Activated T-cell treated with anti-CD3 and anti-CD28 coated beads for 4 hours (primary cell): Measurements from ENCODE around the gene TMX2.
"Not testable (repeated sequence)": the region's sequence is repeated elsewhere in the genome, so short reads cannot be mapped to it uniquely, and the experiment has no call there.

Experiments
- DNase-seq: peaks from one replicate; pipeline ENCODE4 v3.0.0-alpha.2; 2020

The TMX2 gene

DNA sequence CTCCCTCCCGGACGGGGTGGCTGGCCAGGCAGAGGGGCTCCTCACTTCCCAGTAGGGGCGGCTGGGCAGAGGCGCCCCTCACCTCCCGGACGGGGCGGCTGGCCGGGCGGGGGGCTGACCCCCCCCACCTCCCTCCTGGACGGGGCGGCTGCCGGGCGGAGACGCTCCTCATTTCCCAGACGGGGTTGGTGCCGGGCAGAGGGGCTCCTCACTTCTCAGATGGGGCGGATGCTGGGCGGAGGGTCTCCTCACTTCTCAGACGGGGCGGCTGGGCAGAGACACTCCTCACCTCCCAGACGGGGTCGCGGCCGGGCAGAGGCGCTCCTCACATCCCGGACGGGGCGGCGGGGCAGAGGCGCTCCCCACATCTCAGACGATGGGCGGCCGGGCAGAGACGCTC, 4.3 kb downstream of the TMX2 start:
- not testable (repeated sequence) for DNase-seq

DNA sequence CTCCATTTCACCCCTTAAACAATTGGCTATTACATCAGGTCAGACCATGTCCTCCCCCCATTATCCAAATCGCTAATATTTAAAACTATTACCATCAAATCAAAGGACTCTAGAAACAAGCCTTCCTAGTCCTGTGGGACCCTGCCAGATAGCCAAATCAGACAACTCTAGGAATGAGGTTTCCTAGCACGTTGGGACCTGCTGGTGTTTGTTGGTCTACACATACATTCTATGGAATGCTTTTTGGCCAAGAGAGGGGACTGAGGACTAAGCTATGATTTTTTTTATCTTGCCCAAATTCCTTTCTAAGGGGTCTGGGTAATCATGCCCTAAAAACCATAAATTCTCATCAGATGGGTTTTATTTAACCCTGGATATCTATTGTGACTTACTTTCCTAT, 14.8 kb downstream of the TMX2 start:
- DNase-seq, result no peak

DNA sequence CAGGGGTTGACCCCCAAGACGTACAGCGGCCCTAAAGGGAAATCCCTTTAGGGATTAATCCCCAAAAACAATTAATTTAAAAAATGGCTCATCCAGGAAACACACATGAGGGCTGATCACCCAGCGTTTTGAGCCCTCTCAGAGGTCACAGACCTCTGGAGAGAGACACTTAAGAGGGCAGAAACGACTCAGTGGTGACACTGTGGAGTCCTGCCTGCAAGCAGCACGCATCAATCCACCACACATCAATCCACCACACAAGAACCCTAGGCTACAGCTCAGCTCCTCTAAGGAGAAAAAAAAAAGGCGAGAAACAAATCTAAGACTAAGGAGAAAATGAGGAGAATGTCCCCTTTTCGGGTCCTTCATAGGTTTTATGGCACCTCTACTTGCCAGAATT, 16.4 kb downstream of the TMX2 start:
- DNase-seq, result no peak

DNA sequence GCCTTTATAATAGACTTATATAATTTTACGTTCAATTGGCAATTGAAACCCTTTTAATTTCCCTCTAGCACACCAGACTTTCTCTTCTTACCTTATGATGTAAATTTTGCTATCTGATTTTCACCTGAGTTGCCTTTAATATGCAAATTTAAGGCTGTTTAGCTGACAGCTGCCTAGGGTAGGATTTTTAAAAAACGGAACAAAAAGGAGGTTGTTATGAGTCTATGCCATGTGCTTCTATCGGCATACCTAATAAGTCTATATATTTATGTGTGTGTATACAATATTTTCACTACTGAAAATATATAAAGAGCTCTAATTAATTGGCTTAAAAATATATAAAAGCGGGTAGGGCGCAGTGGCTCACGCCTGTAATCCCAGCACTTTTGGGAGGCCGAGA, 17.1 kb downstream of the TMX2 start:
- no peak for DNase-seq

DNA sequence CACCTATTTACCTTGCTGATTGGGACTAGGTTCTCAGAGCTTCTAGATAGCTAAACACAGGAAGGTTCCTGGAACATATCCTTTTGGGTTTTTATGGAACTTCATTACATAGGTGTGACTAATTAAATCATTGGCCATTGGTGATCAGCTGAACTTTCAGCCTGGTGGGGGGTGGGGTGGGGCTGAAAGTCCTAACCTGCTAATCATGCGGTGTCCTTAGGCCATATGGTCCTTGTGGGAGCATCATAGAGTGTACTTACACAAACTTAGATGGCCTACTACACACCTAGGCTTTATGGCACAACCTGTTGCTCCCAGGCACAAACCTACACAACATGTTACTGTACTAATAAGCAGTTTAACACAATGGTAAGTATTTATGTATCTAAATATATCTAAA, 20.3 kb downstream of the TMX2 start:
- DNase-seq, result no peak

DNA sequence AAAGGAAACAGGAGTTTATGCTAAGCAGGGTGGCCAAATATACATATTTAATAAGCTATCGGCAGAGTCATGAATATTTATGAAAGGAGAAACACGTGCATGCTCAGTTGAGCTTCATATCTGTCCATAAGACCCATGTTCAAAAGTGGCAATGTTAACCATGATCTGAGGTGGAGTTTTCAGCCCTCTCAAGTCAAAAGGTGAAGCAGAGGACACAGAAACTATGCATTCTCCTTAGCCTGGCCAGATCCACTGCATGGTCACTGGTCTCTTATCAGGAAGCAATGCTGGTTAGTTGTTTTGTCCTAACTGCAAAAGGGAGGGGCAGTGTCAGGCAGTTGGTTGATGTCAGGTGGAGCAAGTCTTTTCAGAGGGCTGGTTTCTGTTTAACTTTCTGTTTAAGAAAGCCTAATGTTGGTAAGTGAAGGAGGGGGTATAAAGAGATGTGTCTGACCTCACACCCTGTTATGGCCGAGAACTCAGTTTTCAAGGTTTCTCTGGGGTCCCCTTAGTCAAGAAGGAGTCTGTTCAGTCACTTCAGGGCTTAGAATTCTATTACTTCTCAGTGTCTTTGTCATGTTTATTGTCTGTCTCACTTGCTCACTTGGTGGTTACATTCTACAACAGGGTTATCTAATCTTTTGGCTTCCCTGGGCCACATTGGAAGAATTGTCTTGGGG, 23.4 kb downstream of the TMX2 start:
- DNase-seq, result no peak

DNA sequence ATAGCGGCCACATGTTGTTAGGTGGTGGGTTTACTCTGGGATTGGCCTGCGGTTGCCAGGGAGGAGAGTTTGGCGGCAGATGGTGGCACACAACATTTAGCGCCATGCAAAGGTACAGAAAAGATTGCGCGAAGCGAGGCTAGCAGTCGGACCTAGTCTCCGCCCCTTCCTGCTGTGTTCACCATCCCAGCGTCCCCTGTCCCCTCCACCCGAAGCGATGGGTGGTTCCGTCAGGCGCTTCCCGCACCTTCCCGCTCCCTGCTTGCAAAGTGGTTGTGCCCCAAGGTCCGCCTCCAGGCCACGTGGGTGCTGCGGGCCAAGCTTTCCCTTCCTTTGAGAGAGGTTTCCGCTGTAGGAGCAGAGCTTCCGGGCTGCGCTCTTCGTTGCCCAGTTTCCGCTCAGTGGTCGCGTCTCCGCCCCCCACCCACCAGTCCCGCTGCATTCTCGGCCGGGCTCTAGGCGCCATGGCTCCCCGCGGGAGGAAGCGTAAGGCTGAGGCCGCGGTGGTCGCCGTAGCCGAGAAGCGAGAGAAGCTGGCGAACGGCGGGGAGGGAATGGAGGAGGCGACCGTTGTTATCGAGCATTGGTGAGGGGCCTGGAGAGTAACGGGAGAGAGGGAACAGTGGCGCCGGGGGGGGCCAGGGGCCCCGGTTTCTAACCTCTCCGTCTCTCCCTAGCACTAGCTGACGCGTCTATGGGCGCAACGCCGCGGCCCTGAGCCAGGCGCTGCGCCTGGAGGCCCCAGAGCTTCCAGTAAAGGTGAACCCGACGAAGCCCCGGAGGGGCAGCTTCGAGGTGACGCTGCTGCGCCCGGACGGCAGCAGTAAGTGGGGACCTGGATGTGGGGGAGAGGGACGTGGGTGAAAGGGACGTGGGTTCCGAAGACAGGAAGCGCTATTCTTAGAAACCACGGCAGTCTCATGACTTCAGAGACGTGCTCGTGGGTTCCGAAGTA, 29.0 kb downstream of the TMX2 start, which contains the start of gene SELENOH:
Gene SELENOH, plus strand, starts transcription at position 360 of the 955 bp plus-strand sequence. Its CDS starts 105 bp downstream, at position 465.
- DNase-seq, result peak; percentile 85

DNA sequence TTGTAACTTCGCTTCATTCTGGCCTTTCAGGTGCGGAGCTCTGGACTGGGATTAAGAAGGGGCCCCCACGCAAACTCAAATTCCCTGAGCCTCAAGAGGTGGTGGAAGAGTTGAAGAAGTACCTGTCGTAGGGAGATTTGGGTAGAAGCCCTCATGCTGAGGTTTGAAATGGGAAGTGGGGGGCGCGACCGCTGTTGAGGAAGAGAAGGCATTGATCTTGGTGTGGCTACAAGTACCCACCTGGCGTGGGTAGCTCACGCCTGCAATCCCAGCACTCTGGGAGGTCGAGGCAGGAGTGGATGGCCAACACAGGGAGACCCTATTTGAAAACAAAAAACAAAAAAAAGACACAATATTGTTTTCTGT, 29.7 kb downstream of the TMX2 start:
- DNase-seq, result no peak

DNA sequence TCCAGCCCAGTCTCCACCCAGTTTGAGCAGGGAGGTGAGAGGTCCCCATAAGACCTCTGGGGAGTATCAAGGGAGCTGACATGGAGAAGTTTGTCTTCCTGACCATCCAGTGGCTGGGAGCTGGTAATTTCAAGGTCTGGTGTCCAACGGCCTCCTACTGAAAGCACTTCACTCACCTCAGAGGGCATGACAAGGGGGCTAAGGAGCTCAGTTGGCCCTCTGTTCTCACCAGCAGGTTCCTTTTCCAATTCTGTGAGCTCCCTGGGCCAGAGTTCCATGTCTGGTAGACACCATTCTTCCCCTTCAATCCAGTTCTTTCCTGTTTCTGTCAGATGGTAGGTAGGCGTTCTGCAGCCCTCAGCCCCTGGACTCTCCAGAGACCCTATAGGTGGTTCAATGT, 32.0 kb downstream of the TMX2 start:
- DNase-seq, result no peak

DNA sequence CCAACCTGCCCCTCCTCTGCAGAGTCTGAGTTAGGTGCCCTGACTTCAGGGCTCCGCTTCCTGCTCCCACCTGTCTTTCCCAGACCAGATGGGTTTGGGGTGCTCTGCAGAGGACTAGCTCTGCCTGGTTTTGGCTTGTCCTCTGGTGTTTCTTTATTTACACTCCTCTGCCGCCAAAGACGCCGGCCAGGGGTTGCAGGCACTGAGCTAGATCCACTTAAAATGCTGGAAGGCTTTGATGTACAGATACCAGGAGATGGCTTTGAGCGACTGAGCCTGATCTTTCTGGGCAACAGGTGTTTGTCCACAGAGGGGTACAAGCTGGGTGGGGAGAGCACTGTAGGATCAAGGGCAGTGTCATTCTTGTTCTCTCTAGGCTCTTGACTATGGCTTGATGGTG, 32.8 kb downstream of the TMX2 start:
- no peak for DNase-seq

DNA sequence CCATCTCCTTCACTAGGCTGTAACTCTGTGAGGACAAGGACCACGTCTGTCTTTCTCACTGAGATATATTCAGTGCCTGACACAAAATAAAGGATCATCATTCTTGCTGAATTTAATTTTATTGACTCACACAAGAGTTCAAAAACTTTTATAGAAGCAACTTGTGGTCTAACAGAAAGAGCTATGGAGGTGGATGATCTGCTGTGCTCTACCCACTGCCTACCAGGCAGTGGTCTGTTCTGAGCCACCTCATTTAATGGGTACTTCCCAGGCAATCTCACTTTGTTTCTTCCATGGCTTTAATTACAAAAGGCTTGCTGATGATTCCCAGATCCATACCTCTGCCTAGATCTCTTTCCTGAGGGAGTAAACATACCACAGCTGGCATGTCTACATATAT, 34.5 kb downstream of the TMX2 start:
- DNase-seq, result no peak

DNA sequence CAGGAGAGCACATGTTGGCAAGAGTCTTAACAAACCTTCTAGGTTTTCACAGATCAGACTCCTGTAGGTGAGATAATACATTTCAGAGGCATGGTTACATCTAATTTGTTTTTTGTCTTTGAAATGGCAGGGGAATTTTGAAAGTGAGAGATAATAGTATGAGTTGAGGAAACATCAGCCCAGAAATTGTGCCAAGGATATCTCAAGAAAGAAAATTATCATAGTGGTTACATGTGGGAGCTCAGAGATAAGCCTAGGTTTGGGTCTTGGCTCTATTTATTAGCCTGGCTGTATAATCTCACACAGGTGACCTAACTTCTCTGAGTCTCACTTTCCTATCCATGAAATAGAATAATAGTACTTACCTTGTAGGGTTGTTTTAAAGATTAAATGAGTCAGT, 38.8 kb downstream of the TMX2 start:
- no peak for DNase-seq

DNA sequence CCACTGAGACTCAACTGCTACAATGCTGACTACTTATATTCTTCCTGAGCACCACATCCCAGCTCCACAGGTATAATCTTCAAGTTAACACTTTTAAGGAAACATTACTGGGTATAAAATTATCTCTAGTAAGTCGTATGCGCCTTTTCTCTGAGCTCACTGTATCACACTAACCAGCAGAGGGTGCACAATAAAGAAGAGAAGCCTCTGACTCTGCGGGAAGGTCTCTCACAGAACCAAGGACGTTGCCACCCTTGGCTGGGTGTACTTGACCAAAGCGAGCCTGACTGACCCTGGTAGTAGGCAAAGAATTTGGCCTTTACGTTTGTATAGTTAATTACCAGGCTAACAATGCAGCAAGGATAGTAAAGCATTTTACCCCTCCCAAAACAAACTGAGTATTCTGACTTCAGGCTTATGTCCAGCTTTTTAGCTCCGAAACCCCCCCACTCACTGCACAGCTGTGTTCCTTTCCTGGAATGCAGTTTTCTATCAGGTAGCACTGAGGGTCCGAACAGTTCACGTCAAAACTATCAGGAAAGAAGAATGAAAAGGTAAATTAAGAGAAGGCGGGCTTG, 39.4 kb downstream of the TMX2 start, which contains the start of gene BTBD18:
Gene BTBD18, minus strand, starts transcription at position 144 of the 578 bp plus-strand sequence. CDS start 631 bp downstream, outside the sequence.
- no peak for DNase-seq

DNA sequence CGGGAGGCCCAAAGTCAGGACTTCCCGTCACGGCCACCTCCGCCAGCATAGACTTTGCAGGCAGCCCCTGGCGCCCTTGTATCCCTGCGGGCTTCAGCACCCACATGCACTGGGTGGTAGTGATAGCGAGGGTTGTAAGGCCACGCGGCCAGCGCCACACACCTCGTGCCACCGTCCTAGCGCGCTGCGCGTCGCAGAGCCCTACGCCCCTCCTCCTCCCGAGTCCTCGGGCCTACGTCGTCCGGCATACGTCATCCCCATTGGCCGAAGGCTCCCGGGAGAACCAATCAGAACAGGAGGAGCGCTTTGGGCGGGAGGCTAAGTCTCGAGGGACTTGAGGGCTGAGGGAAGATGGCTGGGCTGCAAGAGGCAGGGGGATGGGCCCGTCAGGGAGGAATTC, 40.6 kb downstream of the TMX2 start:
- DNase-seq, result no peak

DNA sequence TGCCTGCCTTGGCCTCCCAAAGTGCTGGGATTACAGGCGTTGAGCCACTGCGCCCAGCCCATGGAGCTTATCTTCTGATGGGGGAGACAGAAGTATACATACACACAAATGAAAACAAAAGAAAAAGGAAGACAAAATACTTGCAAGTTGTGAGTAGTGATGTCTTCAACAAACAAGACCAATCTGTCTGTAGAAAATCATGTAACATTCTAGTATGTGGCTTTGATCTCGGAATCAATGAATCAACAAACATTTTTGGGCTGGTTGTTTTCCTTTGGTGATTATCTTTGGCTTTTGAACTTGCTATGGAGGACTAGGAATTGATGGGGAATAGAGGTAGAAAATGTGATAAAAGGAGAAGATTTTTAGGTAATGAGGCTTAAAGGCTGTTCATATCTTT, 45.8 kb downstream of the TMX2 start:
- DNase-seq, result no peak

DNA sequence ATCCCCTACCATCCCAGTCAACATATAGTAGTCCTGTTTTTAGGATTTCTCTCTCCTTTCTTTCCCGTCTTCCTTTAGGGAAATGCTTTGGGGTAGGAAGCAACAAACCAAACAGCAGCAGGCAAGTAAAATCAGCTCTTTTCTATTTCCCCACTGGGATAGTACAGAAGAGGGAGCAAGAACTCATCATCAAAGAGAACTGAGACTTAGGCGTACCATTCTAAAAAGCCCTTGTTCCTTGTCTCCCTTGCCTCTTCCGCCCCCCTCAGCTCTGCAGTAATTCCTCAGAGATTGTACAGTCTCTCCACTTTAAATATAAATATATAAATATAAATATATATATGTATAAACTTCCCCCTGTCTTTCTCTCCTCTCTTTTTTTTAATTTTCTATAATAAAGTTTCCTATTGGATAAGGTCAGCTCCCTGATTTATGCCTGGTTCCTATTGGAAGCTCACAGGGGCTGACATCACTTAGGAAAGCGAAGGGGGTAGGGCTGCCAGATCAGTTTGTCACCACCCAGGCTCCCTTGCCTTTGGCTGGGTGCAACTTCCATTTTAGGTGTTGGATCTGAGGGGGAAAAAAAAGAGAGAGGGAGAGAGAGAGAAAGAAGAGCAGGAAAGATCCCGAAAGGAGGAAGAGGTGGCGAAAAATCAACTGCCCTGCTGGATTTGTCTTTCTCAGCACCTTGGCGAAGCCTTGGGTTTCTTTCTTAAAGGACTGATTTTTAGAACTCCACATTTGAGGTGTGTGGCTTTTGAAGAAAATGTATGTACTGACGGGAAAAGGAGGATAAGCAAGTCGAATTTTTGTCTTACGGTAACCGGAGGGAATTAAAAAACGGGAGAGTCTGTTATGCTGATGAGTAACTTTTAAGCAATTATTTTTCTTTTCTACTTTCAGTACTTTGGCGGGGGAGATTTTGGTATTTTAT, 49.2 kb downstream of the TMX2 start, which contains the start of gene CTNND1:
Gene CTNND1, plus strand, starts transcription at position 502 of the 934 bp plus-strand sequence. CDS start 29,677 bp downstream, outside the sequence.
- DNase-seq, result no peak

DNA sequence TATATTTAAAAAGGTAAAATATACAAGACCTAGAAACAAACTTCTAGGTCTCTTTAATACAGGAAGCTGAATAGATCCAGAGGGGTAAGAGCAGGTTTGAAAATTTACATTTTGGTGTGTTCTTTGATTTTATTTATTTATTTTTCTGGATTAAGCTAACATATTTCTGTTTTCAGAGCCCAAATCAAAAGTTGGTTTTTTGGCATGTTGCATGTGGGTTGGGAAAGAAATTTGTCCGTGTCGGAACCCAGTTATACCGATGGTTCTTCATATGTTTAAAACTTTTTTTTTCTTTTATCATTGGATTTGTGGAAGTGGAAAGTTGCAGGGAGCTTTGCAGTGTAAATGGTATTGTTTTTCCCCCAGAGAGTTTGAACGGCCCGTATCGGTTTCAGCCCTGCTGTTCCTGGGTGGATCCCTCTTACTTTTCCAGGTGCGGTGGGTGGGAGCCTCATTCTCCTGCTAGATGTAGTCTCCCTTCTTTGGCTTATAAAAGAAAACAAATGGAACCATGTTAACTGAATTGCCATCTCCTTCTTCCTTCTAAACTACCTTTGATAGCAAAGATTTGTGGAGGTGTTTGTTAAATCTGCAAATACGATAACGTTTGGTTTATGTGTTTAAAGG, 50.0 kb downstream of the TMX2 start:
- no peak for DNase-seq

DNA sequence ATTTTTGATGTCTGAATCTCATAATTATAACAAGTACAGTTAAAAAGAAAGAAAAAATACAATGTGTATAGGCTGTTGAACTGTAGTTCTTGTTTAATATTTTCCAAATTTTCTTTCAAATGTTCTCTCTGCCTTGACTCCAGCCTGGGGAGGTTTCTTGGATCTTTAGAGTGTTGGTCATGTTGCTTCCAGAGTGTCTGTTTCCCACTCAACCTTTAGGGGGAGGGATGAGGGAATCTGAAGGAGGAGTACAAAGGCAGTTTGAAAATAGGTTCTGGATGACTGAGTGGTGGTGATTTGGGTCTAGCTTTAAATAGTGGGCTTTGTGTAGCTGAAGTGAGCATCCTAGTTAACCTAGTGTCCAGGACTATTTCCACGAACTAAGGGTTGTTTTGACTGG, 51.2 kb downstream of the TMX2 start:
- DNase-seq, result no peak

DNA sequence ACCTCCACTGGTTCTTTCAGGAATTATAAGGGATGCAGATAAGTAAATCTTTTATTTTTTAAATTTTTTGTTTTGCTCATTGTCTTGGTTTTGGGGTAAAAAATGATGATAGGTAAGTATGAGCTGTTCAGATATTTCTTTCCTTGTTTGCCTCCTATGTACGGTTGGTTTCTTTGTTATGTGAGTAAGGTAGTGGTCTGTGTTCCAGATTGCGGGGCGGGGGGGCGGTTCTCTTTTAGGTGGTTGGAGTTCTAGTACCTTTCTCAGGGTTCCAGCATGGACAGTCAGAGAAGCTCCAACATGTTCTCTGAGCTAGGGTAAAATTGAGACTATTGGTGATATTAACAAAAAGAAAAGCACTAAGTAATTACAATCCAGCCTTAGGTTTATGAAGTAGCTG, 51.6 kb downstream of the TMX2 start:
- no peak for DNase-seq

DNA sequence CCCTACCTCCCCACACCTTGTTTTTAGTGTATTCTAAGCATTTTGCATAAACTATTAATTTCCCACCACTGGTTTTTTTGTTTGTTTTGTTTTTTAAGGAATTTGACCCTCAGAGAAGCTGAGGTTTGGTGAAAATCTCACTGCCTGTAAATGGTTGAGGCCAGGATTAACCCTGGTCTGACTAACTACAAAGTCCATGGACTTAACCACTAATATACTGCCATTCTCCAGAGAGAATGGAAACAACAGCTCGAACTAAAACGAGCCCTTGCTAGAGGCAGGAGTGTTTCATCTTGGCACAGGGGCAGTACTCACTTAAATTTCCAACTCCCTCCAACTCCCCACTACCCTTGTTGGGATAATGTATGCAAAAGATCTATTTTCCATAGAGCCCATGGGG, 52.2 kb downstream of the TMX2 start:
- DNase-seq, result no peak

DNA sequence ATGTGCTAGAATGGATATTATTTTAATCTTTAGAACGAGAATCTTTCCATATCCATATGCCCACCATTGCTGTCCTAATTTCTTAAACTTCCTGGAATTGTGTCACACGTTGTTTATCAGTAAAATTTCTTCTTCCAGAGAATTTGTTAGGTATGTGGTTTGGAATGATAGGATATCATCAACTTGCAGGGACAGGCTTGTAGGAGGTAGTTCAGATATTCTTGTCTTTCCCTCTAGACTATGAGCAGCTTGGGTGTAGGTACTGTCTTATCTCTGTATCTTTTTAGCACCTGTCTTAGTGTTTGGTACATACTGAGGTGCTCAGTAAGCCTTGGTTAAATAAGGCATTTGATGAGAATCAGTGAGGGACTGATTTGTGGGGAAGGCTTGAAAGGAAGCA, 52.6 kb downstream of the TMX2 start:
- no peak for DNase-seq

DNA sequence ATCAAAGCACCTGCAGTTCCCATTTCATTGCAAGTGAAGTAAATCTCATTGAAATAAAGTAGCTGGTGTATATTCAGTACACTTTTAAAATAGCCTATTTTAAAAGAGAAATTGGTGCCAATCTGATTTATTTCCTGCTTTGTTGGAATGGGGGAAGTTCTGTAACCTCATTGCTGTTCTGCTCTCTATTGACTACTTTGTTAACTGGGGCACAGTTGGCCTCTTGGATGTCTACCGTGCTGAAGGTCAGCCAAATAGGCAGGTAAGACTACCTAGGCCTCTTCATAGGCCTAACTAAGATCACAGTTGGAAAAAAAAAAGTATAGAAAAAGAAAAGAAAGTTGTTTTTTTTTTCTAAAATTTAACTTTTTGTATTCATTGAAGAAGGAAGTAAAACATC, 58.4 kb downstream of the TMX2 start:
- DNase-seq, result no peak
